Mesothelial cell of epicardium (in vitro differentiated cells): ENCODE measurements around the gene MOGAT1. TPM values are rescaled to one million over a fixed set of nuclear protein-coding genes. Genes with fewer than 3 reads are reported as not detected.

Experiments used
- DNase-seq, 2 experiments: peaks; one replicate each; pipeline ENCODE4 v3.0.0; 2021; ENCODE audit warnings: low spot score in 2 of 2; ENCODE audit not compliant: unreplicated experiment in 2 of 2
- H3K27ac Mint-ChIP-seq: 2 replicates; pipeline ENCODE4 v1.8.0; 2021; ENCODE audit warnings: mixed read lengths
- H3K27me3 Mint-ChIP-seq: 2 replicates; pipeline ENCODE4 v1.8.0; 2021; ENCODE audit warnings: low read depth, mixed read lengths
- H3K36me3 Mint-ChIP-seq: 2 replicates; pipeline ENCODE4 v1.8.0; 2021; ENCODE audit warnings: mixed read lengths
- H3K4me1 Mint-ChIP-seq: 2 replicates; pipeline ENCODE4 v1.8.0; 2021; ENCODE audit warnings: mixed read lengths
- H3K4me3 Mint-ChIP-seq: 2 replicates; pipeline ENCODE4 v1.8.0; 2021; ENCODE audit warnings: mild to moderate bottlenecking, moderate library complexity, mixed read lengths
- H3K9me3 Mint-ChIP-seq: 2 replicates; pipeline ENCODE4 v1.8.0; 2021; ENCODE audit warnings: mixed read lengths
- total RNA-seq: library from RNA; stranded (reverse); gene quantifications from 3 replicates; pipeline ENCODE4 v1.2.1, GENCODE V29; 2021
- TF ChIP-seq, protein P1 (sequence below): fragments of 200-600 bp; sonication (generic); IDR thresholded peaks from one replicate; pipeline ENCODE4 v1.5.0; 2021; ENCODE audit warnings: antibody characterized with exemption; ENCODE audit not compliant: unreplicated experiment

Gene MOGAT1
- total RNA-seq, 1 donor from 2014 or later = not detected

DNA sequence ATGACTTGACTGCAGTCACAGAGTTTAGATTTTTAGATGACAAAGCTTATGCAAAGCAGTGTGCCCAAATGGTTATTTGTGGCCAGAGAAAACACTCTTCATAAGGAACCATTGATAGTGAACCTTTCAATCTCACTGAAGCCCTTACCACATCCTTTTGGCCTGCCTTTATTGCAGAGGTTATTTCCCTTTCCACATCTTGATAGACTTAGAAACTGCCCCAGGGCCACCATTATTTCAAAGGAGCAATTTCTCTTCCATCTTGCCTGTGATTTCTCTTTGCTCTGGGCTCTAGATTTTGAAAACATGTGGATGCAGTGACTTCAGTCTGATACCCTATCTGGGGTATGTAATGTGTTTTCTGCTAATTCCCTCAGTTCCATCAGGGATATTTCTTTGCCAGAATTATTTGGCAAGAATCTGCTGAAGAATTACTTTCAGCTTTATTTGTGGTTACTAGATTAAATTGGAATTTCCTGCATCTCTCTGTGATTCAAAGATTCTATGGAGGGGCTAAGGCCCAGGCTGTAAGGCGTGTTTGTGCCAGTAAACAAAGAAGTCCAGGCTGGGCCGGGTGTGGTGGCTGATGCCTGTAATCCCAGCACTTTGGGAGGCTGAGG lies 51.0 kb downstream of the MOGAT1 start:
- Mint-ChIP-seq H3K27me3 (no peaks in the 10 kb centered on the region), H3K27ac (no peak overlapping the region), H3K4me3 (no peak overlapping the region), H3K4me1 (no peaks in the 10 kb centered on the region), H3K9me3 (peaks cover 6% of the 10 kb centered on the region), H3K36me3 (no peaks in the 10 kb centered on the region)
- TF ChIP-seq, protein P1, sequence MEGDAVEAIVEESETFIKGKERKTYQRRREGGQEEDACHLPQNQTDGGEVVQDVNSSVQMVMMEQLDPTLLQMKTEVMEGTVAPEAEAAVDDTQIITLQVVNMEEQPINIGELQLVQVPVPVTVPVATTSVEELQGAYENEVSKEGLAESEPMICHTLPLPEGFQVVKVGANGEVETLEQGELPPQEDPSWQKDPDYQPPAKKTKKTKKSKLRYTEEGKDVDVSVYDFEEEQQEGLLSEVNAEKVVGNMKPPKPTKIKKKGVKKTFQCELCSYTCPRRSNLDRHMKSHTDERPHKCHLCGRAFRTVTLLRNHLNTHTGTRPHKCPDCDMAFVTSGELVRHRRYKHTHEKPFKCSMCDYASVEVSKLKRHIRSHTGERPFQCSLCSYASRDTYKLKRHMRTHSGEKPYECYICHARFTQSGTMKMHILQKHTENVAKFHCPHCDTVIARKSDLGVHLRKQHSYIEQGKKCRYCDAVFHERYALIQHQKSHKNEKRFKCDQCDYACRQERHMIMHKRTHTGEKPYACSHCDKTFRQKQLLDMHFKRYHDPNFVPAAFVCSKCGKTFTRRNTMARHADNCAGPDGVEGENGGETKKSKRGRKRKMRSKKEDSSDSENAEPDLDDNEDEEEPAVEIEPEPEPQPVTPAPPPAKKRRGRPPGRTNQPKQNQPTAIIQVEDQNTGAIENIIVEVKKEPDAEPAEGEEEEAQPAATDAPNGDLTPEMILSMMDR = no peak
- no peak for DNase-seq

- no peaks in the 10 kb centered on the region for H3K27me3 Mint-ChIP-seq
- TF ChIP-seq, protein P1 = no peak
- peaks cover 6% of the 10 kb centered on the region for H3K9me3 Mint-ChIP-seq
- H3K36me3 Mint-ChIP-seq = no peaks in the 10 kb centered on the region
- no peak for DNase-seq
- no peak overlapping the region for H3K4me3 Mint-ChIP-seq
- H3K27ac Mint-ChIP-seq = no peak overlapping the region
- H3K4me1 Mint-ChIP-seq = no peaks in the 10 kb centered on the region
Measured at GRCh38 chr2:222724208-222724607, 52.8 kb downstream of the MOGAT1 start.

DNA sequence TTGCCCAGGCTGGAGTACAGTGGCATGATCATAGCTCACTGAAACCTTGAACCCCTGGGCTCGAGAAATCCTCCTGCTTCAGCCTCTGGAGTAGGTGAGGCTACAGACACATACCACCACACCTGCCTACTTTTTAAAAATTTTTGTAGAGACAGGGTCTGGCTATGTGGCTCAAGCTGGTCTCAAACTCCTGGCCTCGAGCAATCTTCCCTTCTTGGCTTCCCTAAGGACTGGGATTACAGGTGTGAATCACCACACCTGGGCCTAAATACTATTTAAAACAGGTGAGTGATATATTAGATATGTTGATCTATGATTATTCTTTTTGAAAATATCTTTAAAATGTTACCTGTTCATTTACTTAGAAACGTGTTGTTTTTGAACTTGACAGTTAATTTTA lies 57.2 kb downstream of the MOGAT1 start:
- H3K4me1 Mint-ChIP-seq = peaks cover 4% of the 10 kb centered on the region
- peaks cover 9% of the 10 kb centered on the region for H3K9me3 Mint-ChIP-seq
- no peak for DNase-seq
- H3K4me3 Mint-ChIP-seq = no peak overlapping the region
- H3K27ac Mint-ChIP-seq = no peak overlapping the region
- H3K27me3 Mint-ChIP-seq = no peaks in the 10 kb centered on the region
- TF ChIP-seq, protein P1 = no peak
- H3K36me3 Mint-ChIP-seq = no peaks in the 10 kb centered on the region

DNA sequence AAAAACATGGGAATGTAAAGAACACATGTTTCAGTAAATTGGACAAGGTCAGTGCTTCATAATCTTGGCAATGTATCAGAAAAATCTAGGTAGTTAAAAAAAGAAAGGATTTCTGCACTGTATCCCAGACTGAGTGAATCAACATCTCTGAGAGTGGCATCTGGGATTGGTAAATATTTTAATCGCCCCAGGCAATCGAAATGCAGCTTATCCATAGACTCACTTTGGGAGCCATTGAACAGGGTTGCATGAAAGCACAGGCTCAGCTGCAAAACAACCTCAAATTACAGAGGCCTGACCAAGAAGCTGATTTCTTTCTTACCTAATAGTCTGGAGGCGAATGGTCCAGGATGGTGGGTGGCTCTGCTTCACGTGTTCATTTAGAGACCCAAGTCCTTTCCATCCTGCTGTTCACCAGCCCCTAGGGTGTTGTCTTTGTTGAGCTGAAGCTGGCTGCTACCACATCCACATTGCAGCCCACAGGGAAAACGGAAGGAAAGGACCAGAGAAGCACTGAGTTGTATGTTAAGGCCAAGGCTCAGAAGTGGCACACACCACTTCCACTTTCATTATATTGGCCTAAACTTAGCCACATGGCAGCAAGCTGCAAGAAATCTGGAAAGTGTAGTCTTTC lies 59.0 kb downstream of the MOGAT1 start:
- TF ChIP-seq, protein P1 = no peak
- Mint-ChIP-seq H3K4me3 (no peak overlapping the region), H3K4me1 (peaks cover 14% of the 10 kb centered on the region), H3K27ac (no peak overlapping the region), H3K27me3 (no peaks in the 10 kb centered on the region), H3K36me3 (no peaks in the 10 kb centered on the region), H3K9me3 (peaks cover 9% of the 10 kb centered on the region)
- DNase-seq = no peak

DNA sequence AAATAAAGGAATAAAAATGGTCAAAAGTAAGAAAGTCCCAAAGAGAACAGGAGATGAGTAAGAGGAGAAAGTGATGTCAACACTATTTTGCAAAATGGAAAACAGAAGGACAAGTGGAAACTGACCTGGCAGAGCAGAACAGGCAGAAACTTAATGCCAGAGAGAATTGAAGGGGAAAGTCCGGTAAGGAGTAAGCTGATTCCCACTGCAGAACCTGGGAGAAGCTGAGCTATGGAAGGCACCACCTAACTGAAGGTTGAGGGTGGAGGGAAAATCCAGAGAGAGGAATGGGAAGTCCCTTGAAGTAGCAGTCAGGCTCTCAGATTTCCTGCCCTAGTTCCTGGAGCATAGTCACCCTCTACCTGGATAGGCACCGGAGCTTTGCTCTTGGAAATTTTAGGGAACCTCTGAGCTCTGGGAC lies 59.8 kb downstream of the MOGAT1 start:
- H3K36me3 Mint-ChIP-seq = no peaks in the 10 kb centered on the region
- DNase-seq = no peak
- no peak overlapping the region for H3K4me3 Mint-ChIP-seq
- H3K4me1 Mint-ChIP-seq = peaks cover 14% of the 10 kb centered on the region
- no peak overlapping the region for H3K27ac Mint-ChIP-seq
- no peaks in the 10 kb centered on the region for H3K27me3 Mint-ChIP-seq
- peaks cover 9% of the 10 kb centered on the region for H3K9me3 Mint-ChIP-seq
- TF ChIP-seq, protein P1 = no peak
